ENCODE data around the gene MUC22.

DNA sequence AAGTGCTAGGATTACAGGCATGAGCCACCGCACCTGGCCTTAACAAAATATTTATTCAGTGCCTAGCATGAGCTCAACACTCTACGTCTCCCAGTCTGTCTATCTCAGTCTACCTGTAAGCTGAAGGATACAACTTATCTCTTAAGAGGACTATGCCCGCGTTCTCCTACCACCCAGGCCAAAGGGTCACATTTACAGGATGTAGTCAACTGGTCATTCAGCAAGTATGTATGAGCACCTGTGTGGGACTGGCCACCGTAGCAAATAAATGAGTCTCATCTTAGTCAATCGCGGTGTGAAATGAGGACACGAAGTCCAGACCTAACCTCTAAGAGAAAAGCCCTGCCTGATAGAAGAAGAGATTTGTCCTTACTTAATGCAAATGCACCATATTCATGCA, 49.9 kb downstream of the MUC22 start:
- TF ChIP-seq, protein P1, sequence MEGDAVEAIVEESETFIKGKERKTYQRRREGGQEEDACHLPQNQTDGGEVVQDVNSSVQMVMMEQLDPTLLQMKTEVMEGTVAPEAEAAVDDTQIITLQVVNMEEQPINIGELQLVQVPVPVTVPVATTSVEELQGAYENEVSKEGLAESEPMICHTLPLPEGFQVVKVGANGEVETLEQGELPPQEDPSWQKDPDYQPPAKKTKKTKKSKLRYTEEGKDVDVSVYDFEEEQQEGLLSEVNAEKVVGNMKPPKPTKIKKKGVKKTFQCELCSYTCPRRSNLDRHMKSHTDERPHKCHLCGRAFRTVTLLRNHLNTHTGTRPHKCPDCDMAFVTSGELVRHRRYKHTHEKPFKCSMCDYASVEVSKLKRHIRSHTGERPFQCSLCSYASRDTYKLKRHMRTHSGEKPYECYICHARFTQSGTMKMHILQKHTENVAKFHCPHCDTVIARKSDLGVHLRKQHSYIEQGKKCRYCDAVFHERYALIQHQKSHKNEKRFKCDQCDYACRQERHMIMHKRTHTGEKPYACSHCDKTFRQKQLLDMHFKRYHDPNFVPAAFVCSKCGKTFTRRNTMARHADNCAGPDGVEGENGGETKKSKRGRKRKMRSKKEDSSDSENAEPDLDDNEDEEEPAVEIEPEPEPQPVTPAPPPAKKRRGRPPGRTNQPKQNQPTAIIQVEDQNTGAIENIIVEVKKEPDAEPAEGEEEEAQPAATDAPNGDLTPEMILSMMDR (IDR thresholded peaks at IDR 0.05; ENCODE audit: low read depth, low read length, poor library complexity, severe bottlenecking), result no peak
- no peak for TF ChIP-seq EZH2phosphoT487 (IDR thresholded peaks at IDR 0.05; ENCODE audit: borderline replicate concordance, low read length)

All from DOHH2 (cell line).